T-helper 1 cell (primary cell): ENCODE results near the gene CIAO2A.
A peak's percentile ranks its signal among the peaks of the same experiment; 100 is the strongest.
"Not testable (repeated sequence)": the region's sequence is repeated elsewhere in the genome, so short reads cannot be mapped to it uniquely, and the experiment has no call there.

Experiments
- DNase-seq, 5 donors: peaks; one replicate each; pipeline ENCODE4 v3.0.0-alpha.2; 2012 to 2020

Gene CIAO2A

GRCh38 chr15:64111679-64112050, 18.0 kb upstream of the CIAO2A start:
- no peak for DNase-seq

DNA sequence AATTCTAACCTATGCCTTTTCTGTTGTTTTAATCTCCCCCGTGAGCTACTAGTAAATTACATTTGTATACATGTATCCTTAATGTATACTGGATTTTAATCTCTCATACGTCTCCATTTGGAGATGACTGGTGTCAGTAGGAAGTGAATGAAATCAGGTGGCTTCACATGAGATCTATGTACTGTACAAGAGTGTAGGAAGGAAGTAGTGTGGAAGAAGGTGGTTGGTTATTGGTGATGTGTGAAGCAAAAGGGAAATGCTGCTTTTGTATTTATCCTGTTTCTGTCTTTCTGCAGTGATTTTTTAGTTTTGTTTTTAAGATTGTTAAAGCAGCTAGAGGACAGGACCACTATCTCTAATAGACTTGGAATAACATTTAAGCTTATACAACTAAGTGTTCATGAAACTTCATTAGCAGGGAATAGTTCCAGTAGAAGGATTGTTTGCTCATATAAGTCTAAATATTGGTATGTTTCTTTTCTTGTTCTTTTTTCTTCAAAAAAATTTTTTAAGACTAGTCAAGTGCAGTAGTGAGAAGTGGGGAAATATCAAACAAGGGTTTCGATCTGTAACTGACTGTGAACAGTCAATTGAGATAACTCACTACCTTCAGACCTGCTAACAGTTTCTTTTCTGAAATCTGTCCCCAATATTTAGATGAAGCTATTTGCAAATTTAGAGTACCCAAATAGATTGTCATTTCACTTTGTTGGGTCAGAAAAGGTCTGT, 17.5 kb upstream of the CIAO2A start:
- DNase-seq: peak in 1 of 5 donors; percentile 52

- not testable (repeated sequence) for DNase-seq
Measured at GRCh38 chr15:64110108-64110701, 16.6 kb upstream of the CIAO2A start.

- DNase-seq: no peak
Measured at GRCh38 chr15:64107337-64107736, 13.7 kb upstream of the CIAO2A start.

- no peak for DNase-seq
Measured at GRCh38 chr15:64105113-64105704, 11.6 kb upstream of the CIAO2A start.

GRCh38 chr15:64102497-64102896, 8.9 kb upstream of the CIAO2A start:
- DNase-seq: no peak

DNA sequence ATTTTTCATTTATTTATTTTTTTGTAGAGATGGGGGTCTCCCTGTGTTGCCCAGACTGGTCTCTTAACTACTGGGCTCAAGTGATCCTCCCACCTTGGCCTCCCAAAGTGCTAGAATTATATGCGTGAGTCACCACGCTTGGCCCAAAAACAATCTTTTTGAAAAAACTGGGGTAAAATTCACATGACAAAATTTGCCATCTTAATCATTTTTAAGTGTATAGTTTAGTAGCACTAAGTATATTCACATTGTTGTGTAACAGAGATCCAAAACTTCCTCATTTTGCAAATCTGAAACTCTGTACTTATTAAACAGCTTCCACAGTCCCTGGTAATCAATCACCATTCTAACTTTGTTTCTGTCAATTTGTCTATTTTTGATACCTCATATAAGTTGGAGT, 7.3 kb upstream of the CIAO2A start:
- no peak for DNase-seq

GRCh38 chr15:64099379-64099778, 5.7 kb upstream of the CIAO2A start:
- DNase-seq: no peak

DNA sequence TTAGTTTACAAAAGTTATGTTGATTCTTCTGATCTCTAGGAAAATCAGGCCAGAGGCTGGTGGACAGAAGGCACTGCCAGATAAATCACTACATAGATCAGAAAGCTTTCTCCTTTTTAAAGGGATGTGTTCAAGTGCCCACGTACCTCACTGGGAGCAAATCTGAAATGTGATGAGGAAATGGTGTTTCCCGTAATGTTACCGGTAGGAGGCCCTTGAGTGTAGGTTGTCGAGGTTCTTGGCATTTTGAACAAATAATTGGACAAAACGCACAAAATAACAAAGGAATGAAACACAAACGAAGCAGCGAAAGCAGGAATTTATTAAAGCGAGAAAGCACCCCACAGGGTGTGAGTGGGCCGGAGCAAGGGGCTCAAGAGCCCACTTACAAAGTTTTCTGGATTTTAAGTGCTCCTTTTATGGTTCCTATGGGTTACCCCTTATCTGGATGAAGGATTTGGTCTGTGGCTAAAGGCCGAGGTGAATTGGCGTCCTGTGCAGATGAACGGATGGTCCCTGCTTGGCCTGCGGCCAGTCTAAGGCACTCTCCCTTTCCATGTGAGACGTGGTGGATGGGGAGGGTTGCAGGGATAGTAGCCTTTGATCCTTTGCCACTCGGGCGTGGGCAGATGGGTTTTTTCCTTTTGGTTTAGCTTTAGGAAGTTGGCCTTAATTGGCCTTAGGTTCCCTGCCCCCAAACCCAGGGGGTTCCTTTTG, 3.2 kb upstream of the CIAO2A start:
- DNase-seq: peak in 1 of 5 donors; percentile 17

- peak; percentile 91 to 96 (median 95) for DNase-seq
Measured at GRCh38 chr15:64095795-64096667, 2.4 kb upstream of the CIAO2A start, which contains the start of gene SNX1. TSS of gene SNX1 (plus strand) at chr15:64095982. CDS start at chr15:64096014, 32 bp downstream.

GRCh38 chr15:64095431-64095794, 1.8 kb upstream of the CIAO2A start:
- no peak for DNase-seq

- peak in 1 of 5 donors; percentile 62 for DNase-seq
Measured at GRCh38 chr15:64092864-64093626, 593 bp downstream of the CIAO2A start.

DNA sequence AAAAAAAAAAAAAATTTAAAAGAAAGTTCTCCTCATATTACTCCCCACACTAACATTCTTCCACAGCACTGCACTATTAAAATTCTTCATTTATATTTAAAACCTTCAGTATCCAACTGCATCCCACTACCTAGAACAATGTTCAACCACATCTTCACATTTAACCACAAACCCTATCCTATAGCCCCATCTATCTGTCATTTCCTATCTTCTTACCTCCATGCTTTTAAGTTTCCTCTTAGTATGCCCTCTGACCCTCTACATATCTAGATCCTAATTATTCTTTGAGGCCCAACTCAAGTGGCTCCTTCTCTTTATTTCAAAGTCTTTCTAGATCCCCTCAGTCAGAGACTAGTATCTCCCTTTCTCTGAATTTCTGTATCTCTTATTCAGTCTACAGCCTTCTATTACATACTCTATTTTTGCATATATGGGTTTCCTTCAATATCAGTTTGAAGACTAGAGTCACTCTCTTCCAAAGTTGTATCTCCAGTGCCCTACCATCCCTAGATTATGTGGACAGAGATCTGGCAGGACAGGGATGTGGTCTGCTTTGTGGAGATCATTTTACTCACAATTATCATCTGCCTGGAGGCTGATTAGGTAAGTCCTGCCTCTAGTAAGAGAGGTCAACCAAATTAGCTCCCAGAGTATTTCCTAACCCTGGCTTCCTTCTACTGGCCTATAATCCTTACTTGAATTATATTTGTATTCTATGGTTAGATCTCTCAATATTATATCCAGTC, 1.4 kb downstream of the CIAO2A start:
- DNase-seq: peak in 1 of 5 donors; percentile 33

DNA sequence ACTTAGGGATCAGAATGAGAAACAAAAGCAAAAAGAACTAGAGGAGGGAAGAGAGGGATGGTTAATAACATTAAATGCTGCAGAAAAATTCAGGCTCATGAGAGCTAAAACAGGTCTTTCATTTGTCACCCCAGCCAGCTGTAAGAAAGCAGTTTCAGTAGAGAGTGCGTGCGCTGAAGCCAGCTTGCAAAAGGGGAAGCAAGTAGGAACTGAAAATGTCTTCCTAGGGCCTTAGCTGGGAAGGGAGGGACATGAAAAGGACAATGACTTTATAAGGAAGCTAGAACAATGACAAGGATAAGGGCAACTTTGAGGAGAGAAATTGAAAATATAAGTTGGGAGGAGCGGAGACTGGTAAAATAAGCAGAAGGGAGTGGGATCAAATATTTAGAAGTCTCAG, 3.1 kb downstream of the CIAO2A start:
- DNase-seq: no peak

DNA sequence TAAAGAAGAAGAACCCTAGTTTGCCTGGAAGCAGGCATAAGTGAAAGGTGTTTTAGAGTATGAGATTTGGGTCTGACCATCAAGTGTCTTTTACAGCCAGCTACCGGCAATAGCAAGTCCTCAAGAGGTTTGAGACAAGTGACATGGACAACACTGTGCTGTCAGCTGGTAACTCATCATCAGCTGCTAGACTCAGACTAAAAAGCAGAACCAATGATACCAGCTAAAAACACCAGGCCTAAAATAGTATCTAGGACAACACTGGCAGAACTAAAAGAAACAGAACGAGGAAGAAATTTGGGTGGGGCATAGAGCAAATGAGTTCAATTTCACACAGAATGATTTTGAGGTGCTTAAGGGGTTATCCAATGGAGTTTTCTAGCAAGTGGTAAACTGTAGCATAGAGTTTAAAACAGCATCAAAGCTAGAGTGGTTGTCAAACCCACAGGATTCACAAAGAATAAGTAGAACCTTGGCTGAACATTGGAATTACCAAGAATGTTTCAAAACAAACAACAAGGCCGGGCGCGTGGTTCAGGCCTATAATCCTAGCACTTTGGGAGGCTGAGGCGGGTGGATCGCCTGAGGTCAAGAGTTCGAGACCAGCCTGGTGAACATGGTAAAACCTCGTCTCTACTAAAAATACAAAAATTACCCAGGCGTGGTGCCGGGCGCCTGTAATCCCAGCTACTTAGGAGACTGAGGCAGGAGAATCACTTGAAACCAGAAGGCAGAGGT, 3.9 kb downstream of the CIAO2A start:
- no peak for DNase-seq

DNA sequence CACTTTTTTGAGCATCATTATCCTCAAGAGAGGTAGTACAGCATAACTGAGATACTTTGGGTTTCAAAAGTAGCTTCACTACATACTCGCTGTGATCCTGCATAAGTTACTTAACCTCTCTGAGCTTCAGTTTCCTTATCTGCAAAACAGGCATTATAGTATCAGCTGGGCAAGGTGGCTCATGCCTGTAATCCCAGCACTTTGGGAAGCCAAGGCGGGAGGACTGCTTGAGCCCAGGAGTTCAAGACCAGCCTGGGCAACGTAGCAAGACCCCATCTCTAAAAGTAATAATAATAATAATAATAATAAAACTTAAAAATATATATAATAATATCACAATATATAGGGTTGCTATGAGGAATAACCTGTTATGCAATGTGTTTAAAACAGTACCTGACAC, 10.9 kb downstream of the CIAO2A start:
- DNase-seq: no peak

DNA sequence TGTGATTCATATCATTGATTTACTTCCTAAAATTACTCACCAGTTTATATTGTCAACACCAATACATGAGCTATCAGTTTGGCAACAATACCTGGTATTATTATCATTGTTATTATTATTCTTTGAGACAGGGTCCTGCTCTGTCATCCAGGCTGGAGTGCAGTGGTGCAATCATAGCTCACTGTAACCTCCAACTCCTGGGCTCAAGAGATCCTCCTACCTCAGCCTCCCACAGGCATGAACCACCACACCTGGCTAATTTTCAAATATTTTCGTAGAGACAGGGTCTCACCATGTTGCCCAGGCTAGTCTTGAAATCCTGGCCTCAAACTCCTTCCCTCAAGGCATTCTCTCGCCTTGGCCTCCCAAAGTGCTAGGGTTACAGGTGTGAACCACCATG, 20.1 kb downstream of the CIAO2A start:
- not testable (repeated sequence) for DNase-seq

DNA sequence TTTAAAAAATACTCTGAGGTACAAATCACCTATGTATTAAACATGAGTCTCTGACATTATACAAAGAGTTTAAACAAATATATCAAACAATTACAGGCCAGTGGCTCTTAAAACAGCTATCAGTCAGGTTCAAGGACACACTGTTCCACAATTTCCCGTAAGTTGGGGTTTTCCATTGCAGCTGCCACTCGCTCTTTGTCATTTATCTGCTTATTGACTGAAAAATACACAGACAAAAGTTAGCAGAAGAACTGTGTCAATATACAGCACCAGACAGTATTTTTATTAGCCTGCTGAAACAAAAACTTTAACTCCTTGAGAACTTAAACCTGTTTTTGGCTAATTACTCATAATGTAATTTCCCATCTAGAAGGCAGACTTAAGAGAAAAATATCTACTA, 20.8 kb downstream of the CIAO2A start:
- DNase-seq: no peak

DNA sequence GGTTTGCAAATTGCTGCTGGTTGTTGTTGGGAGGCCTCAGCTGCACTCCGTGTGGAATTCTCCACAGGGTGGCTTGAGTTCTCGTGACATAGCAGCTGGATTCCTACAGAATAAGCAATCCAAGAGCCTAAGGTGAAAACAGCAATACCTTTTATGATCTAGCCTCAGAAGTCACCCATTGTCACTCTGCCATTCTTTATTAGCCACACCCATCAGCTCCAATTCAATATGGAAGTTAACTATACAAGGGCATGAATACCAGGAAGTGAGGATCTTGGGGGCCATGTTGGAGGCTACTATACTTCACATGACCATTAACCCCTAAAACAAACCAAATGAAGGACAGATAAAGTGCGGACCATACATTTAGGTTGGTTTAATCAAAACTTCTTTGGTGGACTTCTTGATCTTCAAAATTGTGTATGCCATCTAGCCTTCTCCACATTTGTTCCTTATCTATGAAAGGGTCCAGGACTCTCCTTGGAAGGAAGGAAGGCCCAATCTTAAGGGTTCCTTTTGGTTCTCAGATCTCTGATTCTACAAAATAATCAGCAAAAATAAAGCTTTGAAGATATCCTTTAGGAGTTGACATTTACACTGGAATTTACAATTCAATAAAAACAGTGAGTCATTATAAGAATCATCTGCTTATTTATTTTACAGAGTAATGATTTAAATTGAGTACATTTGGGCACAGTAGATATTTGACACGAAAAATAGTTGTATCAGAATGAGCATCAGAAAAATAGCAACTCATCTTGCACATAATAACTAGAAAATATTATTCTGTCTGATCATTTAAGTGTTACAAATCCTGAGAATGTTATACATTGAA, 21.5 kb downstream of the CIAO2A start:
- no peak for DNase-seq
